Spleen (tissue), 7 donors: ENCODE data around the gene AGO3.

Experiments used
- CTCF ChIP-seq, 11 experiments: fragments of 200-600 bp in 7 of 11; fragments of 450-650 bp in 4 of 11; sonication (generic) in 4 of 11; IDR thresholded peaks in 8 of 11; conservative IDR thresholded peaks in 3 of 11; 1 replicate in 7 of 11; 2 replicates in 4 of 11; pipeline versions ENCODE4 v1.4.0 to v1.8.0; 2016 to 2021; ENCODE audit warnings: antibody characterized with exemption in 11 of 11, inconsistent platforms in 4 of 11, mild to moderate bottlenecking in 1 of 11
- POLR2AphosphoS5 ChIP-seq, 3 donors: sonication (generic); formaldehyde crosslinking; IDR thresholded peaks; one replicate each; pipeline ENCODE4 v1.5.1; 2017; ENCODE audit warnings: antibody characterized with exemption in 3 of 3
- donor health status: DM: no; HTN: no; CAD: no; lungs with moderate emphysema.
- donor health status: DM: no; HTN: no; CAD: no.
- donor health status: DM: no; HTN: no; CAD: no.

- TF ChIP-seq CTCF (IDR thresholded peaks at IDR 0.05 in 8 of 11, conservative IDR thresholded peaks at IDR 0.05 in 3 of 11) (no peak), POLR2AphosphoS5 (IDR thresholded peaks at IDR 0.05) (no peak)
Observed at GRCh38 chr1:36109041-36109679, 178.3 kb downstream of the AGO3 start.
